Hippocampal formation (tissue), 2 donors: ENCODE data around the gene NEGR1.

ENCODE experiments used
- DNase-seq, 2 donors: peaks; one replicate each; lab custom pipeline; 2025; lab: John Stamatoyannopoulos, UW

Gene NEGR1

DNA sequence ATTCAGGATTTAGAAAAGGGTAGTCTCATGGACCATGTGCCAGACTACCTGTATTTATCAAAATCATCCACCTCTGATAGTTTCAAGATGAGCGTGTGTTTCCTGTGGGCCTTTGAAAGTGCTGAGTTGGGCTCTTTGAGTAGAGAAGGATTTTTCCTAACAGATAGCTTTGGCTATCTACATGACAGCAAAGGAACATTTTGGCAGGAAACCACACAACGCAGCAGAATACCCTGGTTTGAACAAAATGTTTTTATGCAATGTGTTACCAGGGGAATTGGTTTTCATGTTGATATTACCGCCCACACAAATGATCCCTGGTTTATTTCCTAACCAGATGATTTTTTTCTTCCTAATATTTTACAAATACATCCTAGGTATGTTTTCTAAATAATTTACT lies 431.4 kb downstream of the NEGR1 start:
- no peak for DNase-seq

DNA sequence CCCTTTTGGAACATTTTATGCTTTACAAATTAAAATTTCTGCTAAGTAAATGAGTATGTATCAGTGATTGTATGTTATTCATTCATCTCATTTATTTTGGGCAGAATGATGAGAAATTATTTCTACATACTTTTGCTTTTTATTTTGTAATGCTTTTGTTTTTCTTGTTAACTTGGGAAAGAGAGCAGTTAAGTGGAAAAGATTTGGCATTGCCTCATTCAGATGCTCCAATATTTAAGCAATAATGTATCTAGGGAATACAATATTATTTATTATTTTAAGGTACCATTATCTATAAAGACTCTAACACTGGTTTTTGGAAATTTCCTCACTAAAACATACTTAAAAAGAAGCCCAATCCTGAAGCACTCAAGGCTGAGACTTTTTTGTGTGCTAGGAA lies 431.8 kb downstream of the NEGR1 start:
- no peak for DNase-seq

DNA sequence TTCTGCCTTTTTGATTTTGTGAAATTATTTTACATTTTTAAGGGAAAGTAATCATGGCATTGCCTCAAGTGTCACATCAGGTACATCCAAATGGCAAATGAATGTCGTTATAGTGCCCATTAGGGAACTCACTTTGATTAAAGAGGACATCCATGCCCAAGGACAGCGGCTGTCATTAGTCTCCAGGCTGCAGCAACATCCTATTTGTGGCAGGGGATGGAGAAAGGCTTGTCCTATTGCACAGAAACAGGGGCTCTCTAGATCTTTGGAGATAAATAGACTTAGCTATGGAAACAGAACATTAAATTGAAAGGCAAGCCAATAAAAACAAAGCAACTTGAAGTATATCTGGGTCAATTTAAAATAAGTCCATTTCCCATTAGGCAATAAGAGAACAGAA lies 439.3 kb downstream of the NEGR1 start:
- DNase-seq = no peak

DNA sequence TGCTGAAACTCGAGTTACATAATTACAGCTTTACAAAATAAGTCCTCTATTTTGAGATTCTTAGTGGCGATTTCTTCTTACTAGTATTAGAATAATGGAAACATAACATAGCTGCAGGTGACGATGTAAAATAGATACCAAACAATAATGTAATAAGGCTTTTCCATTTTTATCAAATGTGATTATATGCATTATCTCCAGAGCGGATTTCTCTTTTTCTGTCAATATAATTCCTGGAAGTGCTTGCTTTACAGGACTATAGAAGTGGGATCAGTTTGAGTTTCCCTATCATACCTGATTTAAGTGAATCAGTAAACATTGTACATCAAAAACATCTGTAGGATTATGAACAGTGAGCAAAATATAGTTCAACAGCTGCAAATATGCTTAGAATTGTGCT lies 442.5 kb downstream of the NEGR1 start:
- DNase-seq = no peak

- no peak for DNase-seq
Observed at GRCh38 chr1:71836904-71837303, 445.4 kb downstream of the NEGR1 start.

DNA sequence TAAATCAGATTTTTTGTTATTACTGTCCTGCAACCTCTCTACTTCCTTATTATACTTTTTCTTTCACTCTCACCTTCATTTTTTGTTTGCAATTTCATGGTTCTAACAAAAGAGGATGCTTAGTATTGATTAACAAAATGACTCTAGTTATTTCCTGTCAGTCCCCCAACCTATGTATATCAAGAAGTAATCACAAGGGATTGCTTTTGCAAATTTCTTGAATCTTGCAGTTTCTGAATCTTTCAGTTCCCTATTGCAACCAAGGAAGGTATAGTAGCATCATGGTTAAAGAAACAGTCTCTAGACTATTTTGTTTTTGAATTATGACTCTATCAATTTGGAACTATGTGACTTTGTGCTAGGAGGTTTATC lies 446.9 kb downstream of the NEGR1 start:
- DNase-seq = no peak

GRCh38 chr1:71834601-71835441 lies 447.5 kb downstream of the NEGR1 start:
- DNase-seq = no peak

GRCh38 chr1:71831646-71832045 lies 450.7 kb downstream of the NEGR1 start:
- DNase-seq = no peak

DNA sequence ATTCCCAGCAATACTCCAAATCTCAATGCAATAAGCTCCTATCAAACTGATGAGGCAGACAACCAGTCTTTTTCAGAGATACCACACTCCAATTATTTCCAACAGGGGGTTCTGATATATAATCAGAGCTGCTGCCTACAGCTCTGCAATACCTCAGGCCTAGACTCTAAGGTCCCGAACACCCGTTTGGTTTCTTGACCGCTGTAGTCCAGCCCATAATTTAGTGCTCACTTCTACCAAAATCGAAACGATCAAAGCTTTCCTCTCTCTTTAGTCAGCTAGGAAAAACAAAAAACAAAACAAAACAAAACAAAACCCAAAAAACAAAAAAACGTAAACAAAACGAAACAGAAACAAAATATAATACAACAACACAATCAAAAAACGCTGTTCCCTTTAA lies 453.0 kb downstream of the NEGR1 start:
- no peak for DNase-seq

DNA sequence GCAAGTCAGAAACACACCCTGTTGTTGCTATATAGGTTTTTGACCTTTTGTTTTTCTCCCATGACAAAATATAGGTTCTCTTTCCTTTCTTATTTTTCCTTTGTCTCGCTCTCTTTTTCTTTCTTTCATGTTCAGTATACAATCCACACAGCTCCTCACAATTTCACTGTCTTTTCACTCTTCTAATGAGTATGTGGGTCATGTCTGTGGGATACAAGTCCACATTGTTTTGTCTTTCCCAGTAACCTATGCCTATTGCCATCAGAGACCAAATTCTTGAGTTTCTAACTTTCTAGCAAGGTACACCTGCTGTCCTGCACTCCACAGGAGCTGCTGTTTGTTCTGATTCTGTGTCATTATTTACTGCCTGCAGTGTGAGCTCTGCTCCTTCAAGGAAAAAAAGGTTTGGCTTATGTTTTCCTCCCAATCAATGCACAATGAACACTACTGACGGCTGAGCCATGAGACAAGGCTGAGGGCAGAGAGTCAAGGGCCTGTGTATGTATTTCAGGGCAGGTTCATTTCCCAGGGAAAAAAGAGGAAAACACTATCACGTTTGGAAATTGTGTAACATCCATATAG lies 453.8 kb downstream of the NEGR1 start:
- DNase-seq = peak in 1 of 2 donors; percentile 7

GRCh38 chr1:71823708-71824305 lies 458.5 kb downstream of the NEGR1 start:
- DNase-seq = no peak

- DNase-seq = no peak
Observed at GRCh38 chr1:71817028-71817427, 465.3 kb downstream of the NEGR1 start.

DNA sequence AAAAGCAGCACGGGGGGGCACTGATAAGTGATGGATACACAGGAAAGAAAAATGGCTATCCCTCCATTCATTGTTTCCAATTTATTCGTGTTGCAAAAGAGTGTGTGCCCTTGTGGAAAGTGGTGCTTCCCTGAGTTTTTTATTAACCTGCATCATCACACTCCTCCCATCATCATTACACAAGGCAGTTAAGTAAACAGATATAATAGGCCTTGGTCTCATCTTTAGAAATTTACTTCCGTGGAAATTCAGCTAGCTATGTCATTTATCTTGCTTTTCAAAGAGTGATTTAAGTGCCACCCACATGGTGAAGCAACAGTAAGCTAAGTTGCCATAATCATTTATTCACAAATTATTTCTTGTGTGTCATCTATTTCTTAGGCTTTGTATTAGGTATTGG lies 473.3 kb downstream of the NEGR1 start:
- no peak for DNase-seq

GRCh38 chr1:71804140-71804539 lies 478.2 kb downstream of the NEGR1 start:
- DNase-seq = no peak

GRCh38 chr1:71796006-71796405 lies 486.3 kb downstream of the NEGR1 start:
- DNase-seq = no peak

GRCh38 chr1:71792264-71792663 lies 490.1 kb downstream of the NEGR1 start:
- no peak for DNase-seq

- DNase-seq = no peak
Observed at GRCh38 chr1:71788113-71788512, 494.2 kb downstream of the NEGR1 start.

- DNase-seq = no peak
Observed at GRCh38 chr1:71787699-71788098, 494.6 kb downstream of the NEGR1 start.

GRCh38 chr1:71786218-71786617 lies 496.1 kb downstream of the NEGR1 start:
- no peak for DNase-seq

GRCh38 chr1:71785450-71785849 lies 496.9 kb downstream of the NEGR1 start:
- no peak for DNase-seq

DNA sequence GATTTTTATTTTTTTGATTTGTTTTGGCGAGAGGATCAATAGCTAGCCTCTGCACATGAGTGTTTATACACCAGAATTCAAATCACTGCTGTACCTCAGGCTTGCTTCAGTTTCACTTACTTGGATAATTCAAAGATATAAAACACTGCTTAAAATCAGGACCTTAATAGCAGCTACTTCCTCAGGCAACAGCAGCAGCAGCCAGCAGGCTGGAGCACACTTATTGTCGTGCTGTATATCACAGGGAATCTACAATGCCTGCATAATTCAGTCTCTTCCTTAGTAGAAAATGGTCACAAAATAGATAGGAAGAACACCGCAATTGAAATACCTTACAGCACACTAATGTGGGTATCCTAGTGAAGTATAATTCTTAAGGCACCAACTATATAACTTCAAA lies 497.3 kb downstream of the NEGR1 start:
- no peak for DNase-seq

DNA sequence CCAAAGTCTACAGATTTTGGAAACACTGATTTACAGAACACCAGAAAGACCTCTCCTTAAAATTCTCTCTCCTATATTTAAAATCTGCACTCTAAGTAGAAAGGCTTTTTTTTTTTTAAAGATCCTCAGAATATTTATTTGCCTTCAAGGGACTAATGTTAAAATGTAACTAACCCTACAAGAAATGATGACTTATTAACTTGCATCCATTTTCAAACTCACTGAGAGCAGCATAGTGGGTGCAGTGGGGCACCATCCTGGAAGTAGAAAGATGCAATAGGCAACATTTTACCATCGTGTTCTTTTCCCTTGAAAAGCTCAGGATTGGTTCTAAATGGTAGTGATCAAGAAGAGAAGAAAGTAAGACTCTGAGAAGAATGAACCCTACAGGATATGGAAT lies 498.1 kb downstream of the NEGR1 start:
- DNase-seq = no peak

DNA sequence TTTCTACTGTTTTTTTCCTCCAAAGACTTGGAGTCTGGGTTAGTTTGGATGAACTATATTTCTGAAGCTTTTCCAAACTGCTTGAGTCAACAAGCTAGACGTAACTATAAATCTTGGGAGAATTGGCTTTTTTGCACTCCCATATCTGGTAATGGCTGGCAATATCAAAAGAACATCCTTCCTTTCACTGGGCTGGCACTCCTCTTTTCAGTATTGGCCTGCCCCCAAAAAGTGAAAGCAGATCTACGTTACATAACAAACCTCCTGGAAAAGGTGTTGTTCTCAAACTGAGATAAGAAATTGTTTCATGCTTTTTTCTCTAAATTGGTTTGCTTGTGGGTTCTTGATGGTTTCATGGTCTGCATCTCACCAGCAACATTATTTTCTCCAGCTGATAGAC lies 499.3 kb downstream of the NEGR1 start:
- DNase-seq = no peak
